HG02610 (cell line): Measurements from ENCODE around the gene THG1L.
"Not testable (repeated sequence)": the region's sequence is repeated elsewhere in the genome, so short reads cannot be mapped to it uniquely, and the experiment has no call there.

ENCODE experiments used
- ATAC-seq: cut with Tn5 transposase; IDR thresholded peaks from one replicate; pipeline ENCODE4 v1.9.1; 2021; ENCODE audit warnings: mild to moderate bottlenecking, moderate library complexity; ENCODE audit not compliant: unreplicated experiment

Gene THG1L

DNA sequence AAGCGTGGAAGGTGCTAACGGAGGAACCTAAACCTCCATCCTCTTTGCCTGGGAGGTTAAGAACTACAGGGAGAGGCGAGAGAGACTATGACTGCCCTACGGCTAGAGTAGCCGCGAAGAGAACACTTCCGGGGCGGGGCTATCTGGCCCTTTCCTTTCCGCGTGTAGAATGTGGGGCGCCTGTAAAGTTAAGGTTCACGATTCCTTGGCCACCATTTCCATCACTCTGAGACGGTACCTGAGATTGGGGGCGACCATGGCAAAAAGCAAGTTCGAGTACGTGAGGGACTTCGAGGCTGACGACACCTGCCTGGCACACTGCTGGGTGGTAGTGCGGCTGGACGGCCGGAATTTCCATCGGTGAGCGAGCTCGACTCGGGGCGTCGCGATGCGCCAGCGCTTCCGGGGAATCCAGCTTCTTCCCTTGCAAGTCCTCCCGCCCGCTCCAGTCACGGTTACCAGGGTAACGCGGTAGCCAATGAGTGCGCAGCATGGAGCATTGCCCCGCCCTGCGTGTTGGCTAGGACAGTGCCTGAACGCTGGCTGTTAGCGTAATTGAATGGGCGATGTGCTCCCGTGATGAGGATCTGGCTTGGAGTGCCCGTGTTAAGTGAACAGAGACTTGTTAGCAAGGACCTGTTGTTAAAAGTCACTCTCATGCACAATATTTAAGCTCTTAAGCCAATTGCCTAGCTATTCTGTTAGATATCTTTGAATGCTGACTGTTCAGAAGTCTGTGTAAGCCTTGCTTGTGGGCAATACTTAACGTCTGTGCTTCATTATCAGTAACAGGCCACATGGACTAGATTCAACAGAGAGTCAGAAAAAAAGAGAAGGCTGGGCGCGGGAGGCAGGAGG, at the start of gene THG1L:
THG1L (plus strand) TSS at position 149 of the 858 bp plus-strand sequence; CDS start at position 170, 21 bp downstream.
- peak; percentile 93 for ATAC-seq

DNA sequence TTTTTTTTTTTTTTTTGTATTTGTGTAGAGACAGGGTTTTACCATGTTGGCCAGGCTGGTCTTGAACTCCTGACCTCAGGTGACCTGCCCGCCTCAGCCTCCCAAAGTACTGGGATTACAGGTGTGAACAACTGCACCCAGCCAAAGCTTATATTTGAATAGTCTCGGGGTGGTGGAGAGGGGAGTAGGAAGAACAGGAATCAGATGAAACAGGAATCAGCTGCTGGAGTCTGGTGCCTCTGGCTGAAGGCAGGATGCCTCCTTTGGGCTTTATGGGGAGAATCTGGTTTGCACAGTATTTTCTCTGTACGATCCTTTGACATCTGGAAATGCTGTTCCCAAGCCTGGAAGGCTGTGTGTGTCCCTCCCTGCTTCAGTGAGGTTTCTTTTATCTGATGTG, 49.0 kb upstream of the THG1L start:
- ATAC-seq: no peak

DNA sequence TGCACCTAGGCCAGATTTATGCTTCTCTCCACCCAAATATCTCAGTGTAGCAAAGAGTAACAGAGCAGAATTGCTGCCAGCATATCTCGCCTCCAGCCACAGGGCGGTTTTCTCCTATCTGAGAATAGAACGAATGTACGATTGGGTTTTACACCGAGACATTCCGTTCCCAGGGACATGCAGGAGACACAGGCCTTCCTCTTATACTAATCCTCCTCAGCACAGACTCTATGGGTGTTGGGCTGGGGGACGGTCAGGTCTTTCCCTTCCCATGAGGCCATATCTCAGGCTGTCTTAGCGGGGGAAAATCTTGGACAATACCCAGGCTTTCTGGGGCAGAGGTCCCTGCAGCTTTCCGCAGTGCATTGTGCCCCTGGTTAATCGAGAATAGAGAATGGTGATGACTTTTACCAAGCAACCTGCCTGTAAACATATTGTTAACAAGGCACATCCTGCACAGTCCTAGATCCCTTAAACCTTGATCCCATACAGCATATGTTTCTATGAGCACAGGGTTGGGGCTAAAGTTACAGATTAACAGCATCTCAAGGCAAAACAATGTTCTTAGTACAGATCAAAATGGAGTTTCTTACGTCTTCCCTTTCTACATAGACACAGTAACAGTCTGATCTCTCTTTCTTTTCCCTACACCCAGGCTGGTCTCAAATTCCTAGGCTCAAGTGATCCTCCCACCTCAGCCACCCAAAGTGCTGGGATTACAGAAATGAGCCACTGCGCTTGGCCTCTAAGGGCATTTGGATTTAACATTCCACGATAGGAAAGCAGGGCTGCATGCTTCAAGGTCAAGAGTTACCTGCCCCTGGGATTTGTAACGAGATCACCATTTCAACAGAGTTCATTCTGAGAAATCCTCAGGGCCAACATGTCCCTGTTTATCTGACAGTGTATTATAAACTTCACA, 44.7 kb upstream of the THG1L start:
- ATAC-seq: not testable (repeated sequence)

DNA sequence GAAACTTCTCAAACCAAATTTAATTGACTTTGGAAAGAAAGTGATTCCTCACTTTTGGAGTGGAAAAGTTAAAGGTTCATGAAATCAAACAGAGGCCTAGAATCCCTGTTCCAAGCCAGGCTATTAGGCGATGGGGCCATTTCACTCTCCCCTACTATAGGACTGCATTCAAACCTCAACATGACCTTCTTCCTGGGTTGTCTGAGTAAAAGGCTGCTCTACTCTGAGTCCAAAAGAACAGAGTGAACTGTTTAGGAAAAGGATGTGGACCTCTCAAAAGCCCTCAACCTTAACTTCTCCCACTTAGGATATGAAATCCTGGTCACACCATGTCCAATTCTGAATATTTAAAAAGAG, 44.0 kb upstream of the THG1L start:
- ATAC-seq: no peak

DNA sequence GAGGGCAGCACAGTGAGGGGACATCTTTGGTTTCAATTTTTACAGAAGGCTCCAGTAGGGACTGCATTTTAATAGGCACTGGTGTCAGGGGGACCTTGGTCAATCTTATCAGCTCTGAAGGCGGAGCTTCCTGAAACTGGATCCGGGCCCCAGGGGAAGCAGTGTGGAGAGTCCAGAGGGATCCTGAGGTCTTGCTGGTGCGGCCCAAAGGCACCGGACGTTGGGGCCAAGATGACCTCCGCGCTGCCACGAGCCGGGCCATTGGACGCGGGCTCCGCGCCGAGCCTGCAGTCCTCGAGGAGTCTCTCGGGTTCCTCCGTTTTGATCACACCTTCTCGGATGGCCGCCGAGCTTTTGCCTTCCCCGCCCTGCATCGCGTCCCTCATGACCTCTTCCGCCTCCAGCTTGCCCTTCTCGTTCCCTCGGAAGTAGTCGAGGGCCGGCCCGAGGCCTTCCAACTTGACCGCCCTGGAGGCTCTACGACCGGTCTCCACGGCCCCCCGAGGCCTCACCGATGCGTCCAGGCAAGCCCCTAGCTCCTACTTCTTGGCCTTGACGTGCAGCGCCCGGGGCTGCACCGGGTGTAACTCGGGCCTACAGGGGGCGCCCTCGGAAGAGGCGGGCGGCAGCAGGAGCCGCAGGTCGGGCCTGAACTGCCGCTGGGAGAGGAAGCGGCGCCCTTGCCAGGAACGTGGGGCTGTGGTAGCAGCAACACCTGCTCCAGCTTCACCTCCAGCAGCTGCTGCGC, 41.1 kb upstream of the THG1L start:
- ATAC-seq: peak; percentile 69

DNA sequence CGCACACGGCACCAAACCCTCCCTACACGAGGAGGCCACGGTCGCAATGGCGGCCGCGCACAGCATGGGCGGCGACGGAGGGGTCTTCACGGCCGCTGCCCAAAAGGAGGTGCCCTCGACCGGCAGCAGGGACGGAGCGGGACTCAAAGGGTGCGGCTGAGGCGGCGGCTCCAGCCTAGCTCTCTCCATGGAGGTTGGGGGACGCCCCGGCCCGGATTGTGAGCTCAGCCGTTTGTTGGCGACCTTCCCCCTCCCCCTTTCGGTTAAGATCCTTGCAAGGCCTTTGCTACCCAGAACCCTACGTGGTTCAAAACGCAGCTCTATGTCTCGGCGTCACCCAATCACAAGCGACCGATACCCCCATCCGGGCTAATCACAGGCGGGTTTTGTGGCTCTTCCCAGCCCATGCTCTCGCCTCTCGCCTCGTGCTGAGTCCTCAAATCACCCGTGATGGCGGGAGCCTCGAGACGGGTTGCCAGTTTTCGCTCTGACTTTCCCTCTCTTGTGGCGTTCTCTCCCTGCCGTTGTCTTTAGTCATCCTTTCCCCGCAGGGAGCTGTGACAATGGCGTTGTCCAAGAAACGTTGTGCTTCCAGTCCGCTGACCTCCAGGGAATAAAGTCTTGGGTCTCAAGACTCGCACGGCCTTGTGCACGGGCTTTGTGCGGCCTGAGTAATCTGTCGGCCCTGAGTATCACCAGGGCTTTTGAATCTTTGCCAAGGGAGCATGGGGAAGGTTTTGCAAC, 40.4 kb upstream of the THG1L start:
- no peak for ATAC-seq

DNA sequence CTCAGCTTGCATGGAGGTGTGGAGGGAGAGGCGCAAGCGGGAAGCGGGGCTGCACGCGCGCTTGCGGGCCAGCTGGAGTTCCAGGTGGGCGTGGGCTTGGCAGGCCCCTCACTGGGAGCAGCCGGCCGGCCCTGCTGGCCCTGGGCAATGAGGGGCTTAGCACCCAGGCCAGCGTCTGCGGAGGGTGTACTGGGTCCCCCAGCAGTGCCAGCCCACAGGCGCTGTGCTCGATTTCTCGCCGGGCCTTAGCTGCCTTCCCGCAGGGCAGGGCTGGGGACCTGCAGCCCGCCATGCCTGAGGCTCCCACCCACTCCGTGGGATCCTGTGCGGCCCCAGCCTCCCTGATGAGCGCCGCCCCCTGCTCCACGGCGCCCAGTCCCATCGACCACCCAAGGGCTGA, 37.4 kb upstream of the THG1L start:
- ATAC-seq: not testable (repeated sequence)

DNA sequence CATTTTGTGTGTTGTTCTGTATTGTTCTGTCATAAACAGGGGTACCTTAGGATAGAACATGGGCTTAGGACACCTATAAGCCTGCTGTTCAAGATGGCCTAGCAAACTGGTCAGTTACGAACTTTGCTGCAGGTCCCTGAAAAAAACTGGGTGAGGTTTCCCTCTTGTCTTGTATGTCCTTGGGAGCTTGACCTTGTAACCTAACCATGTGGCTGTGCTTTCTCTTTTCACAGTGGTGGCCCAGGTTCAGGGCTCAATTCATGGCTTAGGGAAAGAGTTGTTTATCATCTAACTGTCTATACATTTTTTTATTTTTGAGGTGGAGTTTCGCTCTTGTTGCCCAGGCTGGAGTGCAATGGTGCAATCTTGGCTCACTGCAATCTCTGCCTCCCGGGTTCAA, 35.1 kb upstream of the THG1L start:
- not testable (repeated sequence) for ATAC-seq

DNA sequence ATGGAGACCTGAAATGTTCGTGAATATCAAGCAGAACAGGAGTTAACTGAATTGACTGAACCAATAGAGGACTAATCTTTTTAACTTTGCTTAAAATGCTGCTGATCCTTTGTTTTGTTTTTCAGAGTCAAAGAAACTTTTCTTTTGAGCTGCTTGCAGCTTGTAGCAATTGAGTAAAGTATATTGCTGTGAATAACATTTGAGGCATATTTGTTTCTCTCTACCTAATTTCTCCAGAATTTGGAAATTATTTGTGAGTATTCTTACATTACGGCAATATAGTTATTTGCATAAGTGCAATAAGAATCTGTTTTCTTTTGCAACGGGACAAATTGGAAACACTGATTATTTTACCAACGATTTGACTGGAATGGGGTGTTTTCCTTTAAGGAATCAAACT, 32.5 kb upstream of the THG1L start:
- ATAC-seq: not testable (repeated sequence)

DNA sequence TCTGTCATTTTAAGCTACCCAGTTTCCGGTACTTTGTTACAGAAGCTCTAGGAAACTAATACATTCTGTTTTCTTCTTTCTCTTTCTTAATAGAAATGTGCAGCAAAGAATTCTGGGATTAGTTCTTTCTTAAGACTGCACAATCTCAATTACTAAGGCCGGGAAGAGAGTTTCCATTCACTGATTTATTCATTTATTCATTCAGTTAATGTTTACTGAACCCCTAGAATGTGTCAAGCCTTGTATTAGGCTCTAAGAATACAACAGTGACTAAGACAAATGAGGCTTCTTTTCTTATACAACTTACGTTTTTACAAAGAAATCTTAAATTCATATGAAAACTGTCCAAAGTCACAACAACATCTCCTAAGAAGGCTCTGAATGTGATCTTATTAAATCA, 27.5 kb upstream of the THG1L start:
- ATAC-seq: no peak

DNA sequence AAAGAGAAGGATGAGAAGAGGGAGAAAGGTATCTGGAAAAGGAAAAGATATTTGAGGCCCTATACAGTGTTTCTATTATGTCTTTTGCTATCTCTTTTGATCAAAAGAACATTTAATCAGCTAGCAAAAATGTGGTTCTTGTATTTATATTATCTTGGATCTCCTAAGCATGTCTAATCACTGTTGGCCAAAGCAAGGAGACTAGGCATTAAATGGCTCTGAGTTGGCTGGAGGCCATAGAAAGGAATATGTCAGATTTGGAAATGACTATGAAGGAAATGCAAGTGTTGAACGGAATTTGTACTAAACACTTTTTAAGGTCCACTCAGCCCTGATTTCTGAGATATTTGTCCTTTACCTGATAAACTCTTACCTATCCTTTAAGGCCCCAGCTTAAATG, 22.4 kb upstream of the THG1L start:
- ATAC-seq: no peak

DNA sequence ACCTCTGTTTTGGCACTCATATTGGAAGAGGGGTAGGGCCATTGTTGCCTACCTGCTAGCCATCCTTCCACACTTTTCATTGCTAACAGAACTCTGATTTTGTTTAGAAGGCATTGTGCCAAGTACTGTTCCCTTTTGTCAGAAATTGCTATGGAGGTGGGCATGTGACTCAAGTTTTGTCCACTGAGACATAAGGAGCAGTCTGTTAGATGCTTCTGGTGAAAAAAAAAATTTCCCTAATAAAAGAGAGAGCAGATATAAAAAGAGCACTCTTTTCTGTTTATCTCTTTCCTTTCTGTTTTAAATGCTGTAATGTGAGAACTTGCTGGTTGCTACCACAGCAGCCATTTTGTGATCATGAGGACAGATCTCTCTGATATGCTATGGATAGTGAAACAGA, 21.9 kb upstream of the THG1L start:
- no peak for ATAC-seq

DNA sequence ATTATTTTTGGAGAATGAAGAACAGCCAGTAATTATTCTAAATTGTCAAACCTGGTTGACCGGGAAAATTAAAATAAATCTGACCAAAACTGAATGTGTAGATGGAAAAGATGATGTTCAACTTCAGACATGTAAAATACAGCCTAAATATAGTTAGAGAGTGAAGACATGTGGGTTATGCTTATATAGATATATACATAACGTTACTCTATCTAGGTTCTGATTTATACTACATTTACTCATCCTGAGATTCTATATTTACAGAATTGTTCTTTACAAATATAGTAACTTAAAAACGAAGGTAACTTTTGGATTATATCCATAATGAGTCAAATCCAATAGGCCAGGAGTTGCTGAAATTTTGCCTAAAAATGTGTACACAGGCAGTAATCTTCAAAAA, 20.8 kb upstream of the THG1L start:
- ATAC-seq: peak; percentile 53

DNA sequence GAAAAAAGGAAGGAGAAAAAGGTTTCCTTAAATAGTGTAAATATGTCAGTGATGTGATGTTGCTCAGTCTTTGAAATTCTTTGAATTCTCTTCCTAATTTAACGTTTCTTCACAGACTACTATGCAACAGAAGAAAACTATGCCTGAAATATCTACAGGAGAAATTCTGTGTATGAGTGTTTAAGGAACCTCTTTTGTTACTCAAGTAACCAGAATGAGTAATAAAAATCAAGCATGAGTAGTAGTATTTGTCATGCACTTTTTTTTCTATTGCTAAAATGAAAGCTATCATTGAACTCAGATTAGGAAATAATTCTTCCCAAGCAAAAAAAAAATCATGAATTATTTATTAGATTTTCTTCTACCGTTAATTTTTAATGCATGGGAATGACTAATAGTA, 20.3 kb upstream of the THG1L start:
- peak; percentile 78 for ATAC-seq

DNA sequence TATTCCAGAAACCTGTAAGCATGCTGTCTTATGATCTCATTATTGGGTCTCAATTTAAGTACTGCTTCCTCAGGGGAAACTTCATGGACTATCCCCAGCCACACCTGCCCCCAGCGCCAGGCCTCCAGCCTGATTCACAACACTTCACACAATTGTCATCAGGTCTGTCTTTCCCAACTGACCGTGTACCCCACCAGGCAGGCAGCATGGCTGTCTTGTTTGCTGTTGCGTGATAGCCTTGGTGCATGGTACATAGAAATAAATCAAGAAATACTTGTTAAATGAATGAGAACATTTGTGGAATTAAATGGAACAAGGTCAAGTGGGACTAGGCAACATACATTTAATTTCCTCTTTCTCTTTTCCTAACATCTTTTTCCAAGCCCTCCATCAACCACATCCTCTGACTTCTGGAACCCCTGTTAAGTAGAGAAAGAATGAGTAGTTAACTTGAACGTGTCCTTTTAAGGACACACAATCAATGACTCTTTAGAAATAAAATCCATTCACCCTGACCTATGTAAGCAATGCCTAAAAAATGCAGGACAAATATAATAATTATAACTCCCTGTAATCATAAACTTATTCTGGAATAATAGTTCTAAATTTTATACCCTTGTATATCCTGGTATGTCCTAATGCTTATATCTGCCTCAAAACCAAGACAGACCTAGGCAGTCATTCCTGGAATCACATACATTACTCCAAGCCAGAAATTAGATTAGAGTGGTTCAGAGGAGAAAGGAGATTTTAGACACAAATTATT, 17.2 kb upstream of the THG1L start:
- no peak for ATAC-seq

DNA sequence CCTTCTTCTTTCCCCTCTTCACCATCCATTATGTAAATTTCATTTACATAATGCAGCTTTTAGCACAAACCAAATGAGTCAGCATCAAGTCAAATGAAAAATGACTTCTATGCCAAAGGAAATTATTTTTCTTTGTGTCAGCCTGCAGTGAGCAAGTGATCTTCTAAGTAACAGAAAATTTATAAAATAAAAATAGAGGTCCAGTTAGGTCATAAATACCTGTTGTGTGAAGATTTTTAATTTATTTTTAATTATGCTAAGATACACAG, 16.7 kb upstream of the THG1L start:
- ATAC-seq: no peak

DNA sequence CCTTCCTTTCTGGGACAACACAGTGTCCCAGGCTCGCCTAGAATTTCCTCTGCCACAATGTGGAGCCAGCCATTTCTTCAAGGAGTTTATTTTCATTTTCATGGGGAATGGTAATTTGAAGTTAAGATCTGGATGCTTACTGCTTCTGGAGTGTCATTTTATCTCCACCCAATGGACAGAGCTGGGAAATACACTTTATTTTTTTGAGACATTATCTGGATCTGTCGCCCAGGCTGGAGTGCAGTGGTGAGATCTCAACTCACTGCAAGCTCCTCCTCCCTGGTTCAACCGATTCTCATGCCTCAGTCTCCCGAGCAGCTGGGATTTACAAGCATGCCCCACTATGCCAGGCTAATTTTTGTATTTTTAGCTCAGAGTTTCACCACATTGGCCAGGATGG, 12.7 kb upstream of the THG1L start:
- peak; percentile 75 for ATAC-seq

DNA sequence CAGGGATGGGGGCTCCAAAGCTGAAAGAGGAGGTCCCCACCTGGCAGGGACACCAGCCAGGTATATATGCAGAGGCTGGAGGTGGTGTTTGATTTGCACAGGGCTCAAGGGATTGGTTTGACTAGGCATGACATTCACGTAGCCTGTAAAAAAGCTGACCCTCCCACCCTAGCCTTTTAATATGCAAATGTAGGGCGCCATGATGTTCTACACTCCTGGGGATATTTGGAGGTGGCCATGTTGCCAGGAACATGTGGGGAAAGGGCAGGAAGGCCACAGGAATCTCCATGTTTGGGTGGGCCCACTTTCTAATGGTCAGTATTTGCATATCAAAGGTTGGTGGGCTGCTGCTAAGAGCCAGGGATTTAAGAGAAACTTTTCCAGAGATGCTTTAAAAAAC, 12.0 kb upstream of the THG1L start:
- ATAC-seq: no peak

DNA sequence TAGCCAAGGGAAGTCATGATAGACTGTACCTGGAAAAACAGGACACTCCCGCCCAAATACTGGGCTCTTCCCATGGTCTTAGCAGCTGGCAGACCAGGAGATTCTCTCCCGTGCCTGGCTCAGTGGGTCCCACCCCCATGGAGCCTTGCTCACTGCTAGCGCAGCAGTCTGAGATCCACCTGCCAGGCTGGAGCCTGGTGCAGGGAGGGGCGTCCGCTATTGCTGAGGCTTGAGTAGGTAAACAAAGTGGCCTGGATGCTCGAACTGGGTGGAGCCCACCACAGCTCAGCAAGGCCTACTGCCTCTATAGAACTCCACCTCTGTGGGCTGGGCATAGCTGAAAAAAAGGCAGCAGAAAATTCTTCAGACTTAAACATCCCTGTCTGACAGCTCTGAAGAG, 10.1 kb upstream of the THG1L start:
- no peak for ATAC-seq

DNA sequence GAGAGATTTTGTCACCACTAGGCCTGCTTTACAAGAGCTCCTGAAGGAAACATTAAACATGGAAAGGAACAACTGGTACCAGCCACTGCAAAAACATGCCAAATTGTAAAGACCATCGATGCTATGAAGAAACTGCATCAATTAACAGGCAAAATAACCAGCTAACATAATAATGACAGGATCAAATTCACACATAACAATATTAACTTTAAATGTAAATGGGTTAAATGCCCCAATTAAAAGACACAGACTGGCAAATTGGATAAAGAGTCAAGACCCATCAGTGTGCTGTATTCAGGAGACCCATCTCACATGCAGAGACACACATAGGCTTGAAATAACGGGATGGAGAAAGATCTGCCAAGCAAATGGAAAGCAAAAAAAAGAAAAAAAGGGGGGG, 8.3 kb upstream of the THG1L start:
- ATAC-seq: not testable (repeated sequence)
